Suprapubic skin (tissue), 4 donors: ENCODE data around the gene PLIN3. TPM values are rescaled to one million over a fixed set of nuclear protein-coding genes. Genes with fewer than 3 reads are reported as not detected.
A peak's percentile ranks its signal among the peaks of the same experiment; 100 is the strongest.

Experiments
- DNase-seq, 2 donors: peaks; one replicate each; pipeline ENCODE4 v3.0.0-alpha.2; 2019; ENCODE audit warnings: low spot score in 2 of 2
- H3K27ac ChIP-seq: fragments of 200-600 bp; sonication (generic); one replicate; pipeline ENCODE4 v1.5.1; 2019
- H3K27me3 ChIP-seq: fragments of 200-600 bp; sonication (generic); one replicate; pipeline ENCODE4 v1.5.1; 2019
- H3K36me3 ChIP-seq: fragments of 200-600 bp; sonication (generic); one replicate; pipeline ENCODE4 v1.5.1; 2019
- H3K4me1 ChIP-seq: fragments of 200-600 bp; sonication (generic); one replicate; pipeline ENCODE4 v1.5.1; 2019
- H3K4me3 ChIP-seq: fragments of 200-600 bp; sonication (generic); one replicate; pipeline ENCODE4 v1.5.1; 2019; ENCODE audit warnings: mild to moderate bottlenecking
- H3K9me3 ChIP-seq: fragments of 200-600 bp; sonication (generic); one replicate; pipeline ENCODE4 v1.5.1; 2019
- CTCF ChIP-seq, 2 donors: fragments of 200-600 bp in 1 of 2; fragments of 450-650 bp in 1 of 2; sonication (generic) in 1 of 2; IDR thresholded peaks; one replicate each; pipeline ENCODE4 v1.5.1; 2016 to 2019; ENCODE audit warnings: antibody characterized with exemption in 2 of 2, mild to moderate bottlenecking in 1 of 2, moderate library complexity in 1 of 2
- EP300 ChIP-seq: sonication (generic); formaldehyde crosslinking; IDR thresholded peaks from one replicate; pipeline ENCODE4 v1.6.1; 2017; ENCODE audit warnings: antibody characterized with exemption
- POLR2A ChIP-seq, 2 donors: fragments of 450-650 bp; IDR thresholded peaks; one replicate each; pipeline ENCODE4 v1.6.1; 2017; ENCODE audit warnings: antibody characterized with exemption in 2 of 2, mild to moderate bottlenecking in 2 of 2, moderate library complexity in 2 of 2
- POLR2AphosphoS5 ChIP-seq, 3 donors: sonication (generic); formaldehyde crosslinking; IDR thresholded peaks; one replicate each; pipeline ENCODE4 v1.6.1; 2017; ENCODE audit warnings: antibody characterized with exemption in 3 of 3
- WGBS: methylation state at CpG from one replicate; pipeline ENCODE4 v1.1.5; 2018; 5-methylcytosine and 5-hydroxymethylcytosine counted together
- total RNA-seq, 4 donors: library from RNA; depleted of rRNA; stranded (reverse); fragments of >200 nt; gene quantifications; one replicate each; pipeline ENCODE4 v1.1.0, GENCODE V29; 2016

Gene PLIN3
- total RNA-seq, 4 donors from 2014 or later, result 52.4 to 74.9 (median 65.5) TPM

- no peak for DNase-seq
- H3K9me3 ChIP-seq, result no peaks in the 10 kb centered on the region
- no peaks in the 10 kb centered on the region for H3K36me3 ChIP-seq
- peak within 1 kb of the TSS; percentile 85 for H3K4me3 ChIP-seq
- no peaks in the 10 kb centered on the region for H3K27me3 ChIP-seq
- WGBS, result 20% methylated on average over 5 of the region's 89 CpGs
- H3K27ac ChIP-seq, result peak within 1 kb of the TSS; percentile 38
- TF ChIP-seq CTCF (IDR thresholded peaks at IDR 0.05) (no peak), EP300 (no peak), POLR2A (IDR thresholded peaks at IDR 0.05) (no peak), POLR2AphosphoS5 (IDR thresholded peaks at IDR 0.05) (no peak)
- peaks cover 41% of the 10 kb centered on the region for H3K4me1 ChIP-seq
These were observed 41.9 kb upstream of the PLIN3 start, which contains the start of gene UHRF1 for GRCh38 chr19:4909156-4909896. TSS of gene UHRF1 (plus strand) at chr19:4909501. CDS start at chr19:4910886, 1,385 bp downstream.

GRCh38 chr19:4908781-4909155 lies 41.3 kb upstream of the PLIN3 start:
- Histone ChIP-seq H3K4me3 (peak overlapping the region; percentile 85), H3K27me3 (no peaks in the 10 kb centered on the region), H3K36me3 (no peaks in the 10 kb centered on the region), H3K27ac (no peak overlapping the region), H3K9me3 (no peaks in the 10 kb centered on the region), H3K4me1 (peaks cover 35% of the 10 kb centered on the region)
- no peak for DNase-seq
- TF ChIP-seq POLR2AphosphoS5 (IDR thresholded peaks at IDR 0.05) (no peak), CTCF (IDR thresholded peaks at IDR 0.05) (no peak), POLR2A (IDR thresholded peaks at IDR 0.05) (no peak), EP300 (no peak)
- WGBS, result 88% methylated on average over 15 of the region's 15 CpGs

- H3K27ac ChIP-seq, result no peak overlapping the region
- no peaks in the 10 kb centered on the region for H3K27me3 ChIP-seq
- DNase-seq, result no peak
- H3K4me3 ChIP-seq, result no peak overlapping the region
- no peaks in the 10 kb centered on the region for H3K9me3 ChIP-seq
- H3K4me1 ChIP-seq, result peaks cover 35% of the 10 kb centered on the region
- TF ChIP-seq EP300 (no peak), POLR2A (IDR thresholded peaks at IDR 0.05) (no peak), CTCF (IDR thresholded peaks at IDR 0.05) (no peak), POLR2AphosphoS5 (IDR thresholded peaks at IDR 0.05) (no peak)
- 96% methylated on average over 5 of the region's 5 CpGs for WGBS
- H3K36me3 ChIP-seq, result no peaks in the 10 kb centered on the region
These were observed 40.9 kb upstream of the PLIN3 start for GRCh38 chr19:4908360-4908759.

- no peak for DNase-seq
- H3K9me3 ChIP-seq, result no peaks in the 10 kb centered on the region
- no peaks in the 10 kb centered on the region for H3K27me3 ChIP-seq
- H3K36me3 ChIP-seq, result no peaks in the 10 kb centered on the region
- no peak overlapping the region for H3K4me3 ChIP-seq
- no peak overlapping the region for H3K27ac ChIP-seq
- no peak for TF ChIP-seq POLR2A (IDR thresholded peaks at IDR 0.05)
- TF ChIP-seq POLR2AphosphoS5 (IDR thresholded peaks at IDR 0.05), result no peak
- no peak for TF ChIP-seq EP300
- 83% methylated on average over 8 of the region's 8 CpGs for WGBS
- peaks cover 26% of the 10 kb centered on the region for H3K4me1 ChIP-seq
These were observed 39.5 kb upstream of the PLIN3 start for GRCh38 chr19:4906963-4907362.

GRCh38 chr19:4904481-4904880 lies 37.0 kb upstream of the PLIN3 start:
- no peak for TF ChIP-seq POLR2A (IDR thresholded peaks at IDR 0.05)
- no peak for TF ChIP-seq POLR2AphosphoS5 (IDR thresholded peaks at IDR 0.05)
- TF ChIP-seq CTCF (IDR thresholded peaks at IDR 0.05), result no peak
- no peak for TF ChIP-seq EP300
- 70% methylated on average over 3 of the region's 3 CpGs for WGBS

More at GRCh38 chr19:4904481-4904880, 37.0 kb upstream of the PLIN3 start:
- Histone ChIP-seq H3K4me1 (peaks cover 6% of the 10 kb centered on the region), H3K4me3 (no peak overlapping the region), H3K36me3 (no peaks in the 10 kb centered on the region), H3K9me3 (no peaks in the 10 kb centered on the region), H3K27ac (no peak overlapping the region), H3K27me3 (no peaks in the 10 kb centered on the region)
- DNase-seq, result no peak
